ENCODE results near the gene TEAD3. TPM values are rescaled to one million over a fixed set of nuclear protein-coding genes. Genes with fewer than 3 reads are reported as not detected.

The TEAD3 gene
- polyA plus RNA-seq, 3 donors: not detected

DNA sequence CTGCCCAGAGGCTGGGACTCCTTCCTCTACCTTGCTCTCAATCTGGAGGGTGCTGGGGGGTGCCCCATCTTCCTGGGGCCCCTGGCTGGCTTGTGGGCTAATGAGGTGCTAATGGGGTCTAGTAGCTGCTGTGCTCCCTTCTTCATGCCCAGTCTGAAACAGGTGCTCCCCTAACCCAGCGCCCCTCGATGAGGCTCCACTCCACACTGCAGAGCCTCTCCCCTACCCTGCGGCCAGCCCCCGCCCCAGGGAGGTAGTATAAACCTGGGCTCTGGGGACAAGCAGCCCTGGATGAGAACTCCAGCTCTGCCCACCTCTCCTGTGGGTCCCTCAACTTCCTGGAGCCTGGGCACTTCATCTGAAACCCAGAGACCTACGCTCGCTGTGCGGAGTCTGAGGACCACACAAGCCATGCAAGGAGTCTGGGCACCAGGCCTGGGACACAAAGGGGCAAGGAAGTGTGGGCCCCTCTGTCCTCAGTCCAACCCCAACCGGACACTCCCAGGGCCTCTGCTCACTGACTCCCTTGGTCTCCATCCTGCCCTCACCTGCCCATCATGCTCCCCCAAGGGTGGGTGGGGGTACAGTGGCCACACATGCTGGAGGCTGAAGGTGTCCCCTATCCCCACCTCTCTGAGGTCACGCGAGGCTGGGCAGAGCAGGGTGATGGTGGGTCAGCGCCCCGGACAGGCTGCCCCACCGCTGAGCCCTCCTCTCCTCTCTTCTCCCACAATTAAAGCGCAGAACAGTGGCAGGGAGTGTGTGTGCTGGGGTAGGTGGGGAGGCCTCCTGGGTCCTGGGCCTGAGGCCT lies 22.5 kb downstream of the TEAD3 start:
- Histone ChIP-seq H3K27me3 (ENCODE audit: control insufficient read depth in 2 of 2, insufficient read depth in 2 of 2, low read length in 2 of 2) (no peaks in the 10 kb centered on the region), H3K4me2 (replicated peaks; ENCODE audit: extremely low read depth, low read length, poor library complexity, severe bottlenecking) (no peak overlapping the region), H3K36me3 (replicated peaks in 1 of 2; ENCODE audit: control insufficient read depth in 1 of 2, insufficient read depth in 2 of 2, low read length in 2 of 2) (peaks cover 34 to 49% of the 10 kb centered on the region in 2 donors), H3K27ac (ENCODE audit: low read depth in 1 of 2, low read length in 2 of 2) (no peak overlapping the region), H3K4me1 (ENCODE audit: control insufficient read depth in 1 of 2, insufficient read depth in 2 of 2, low read length in 2 of 2) (peaks cover 11 to 14% of the 10 kb centered on the region in 2 donors), H2AFZ (ENCODE audit: insufficient read depth, low read depth, low read length, poor library complexity, severe bottlenecking) (no peak overlapping the region), H3K4me3 (replicated peaks in 1 of 3; ENCODE audit: low read depth in 2 of 3, low read length in 3 of 3) (no peak overlapping the region), H3K79me2 (ENCODE audit: insufficient read depth, low read length) (peaks cover 17% of the 10 kb centered on the region), H3K9ac (ENCODE audit: insufficient read depth, low read length, poor library complexity, severe bottlenecking) (no peak overlapping the region), H4K20me1 (ENCODE audit: insufficient read depth, low read length) (peaks cover 44% of the 10 kb centered on the region), H3K9me3 (replicated peaks in 1 of 2; ENCODE audit: control insufficient read depth in 1 of 2, insufficient read depth in 1 of 2, low read length in 2 of 2) (no peaks in the 10 kb centered on the region)
- H3K4me3 Mint-ChIP-seq: no peak overlapping the region
- H3K4me1 Mint-ChIP-seq: peaks cover 27% of the 10 kb centered on the region
- H3K9me3 Mint-ChIP-seq: peaks cover 0 to 3% (median 0%) of the 10 kb centered on the region in 7 donors
- peaks cover 0 to 5% (median 5%) of the 10 kb centered on the region in 3 donors for H3K27me3 Mint-ChIP-seq (ENCODE audit: low read depth in 3 of 3)
- TF ChIP-seq, protein P1, sequence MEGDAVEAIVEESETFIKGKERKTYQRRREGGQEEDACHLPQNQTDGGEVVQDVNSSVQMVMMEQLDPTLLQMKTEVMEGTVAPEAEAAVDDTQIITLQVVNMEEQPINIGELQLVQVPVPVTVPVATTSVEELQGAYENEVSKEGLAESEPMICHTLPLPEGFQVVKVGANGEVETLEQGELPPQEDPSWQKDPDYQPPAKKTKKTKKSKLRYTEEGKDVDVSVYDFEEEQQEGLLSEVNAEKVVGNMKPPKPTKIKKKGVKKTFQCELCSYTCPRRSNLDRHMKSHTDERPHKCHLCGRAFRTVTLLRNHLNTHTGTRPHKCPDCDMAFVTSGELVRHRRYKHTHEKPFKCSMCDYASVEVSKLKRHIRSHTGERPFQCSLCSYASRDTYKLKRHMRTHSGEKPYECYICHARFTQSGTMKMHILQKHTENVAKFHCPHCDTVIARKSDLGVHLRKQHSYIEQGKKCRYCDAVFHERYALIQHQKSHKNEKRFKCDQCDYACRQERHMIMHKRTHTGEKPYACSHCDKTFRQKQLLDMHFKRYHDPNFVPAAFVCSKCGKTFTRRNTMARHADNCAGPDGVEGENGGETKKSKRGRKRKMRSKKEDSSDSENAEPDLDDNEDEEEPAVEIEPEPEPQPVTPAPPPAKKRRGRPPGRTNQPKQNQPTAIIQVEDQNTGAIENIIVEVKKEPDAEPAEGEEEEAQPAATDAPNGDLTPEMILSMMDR (IDR thresholded peaks at IDR 0.05): no peak
- peaks cover 40 to 52% of the 10 kb centered on the region in 2 donors for H3K36me3 Mint-ChIP-seq
- DNase-seq: no peak
- H3K27ac Mint-ChIP-seq: peak overlapping the region in 3 of 7 donors; percentile 7 to 69 (median 30)
- intact Hi-C loops (cut with micrococcal nuclease): no loop called here
- 92% methylated on average over 6 of the region's 14 CpGs for whole genome bisulfite sequencing (ENCODE audit: insufficient coverage)

DNA sequence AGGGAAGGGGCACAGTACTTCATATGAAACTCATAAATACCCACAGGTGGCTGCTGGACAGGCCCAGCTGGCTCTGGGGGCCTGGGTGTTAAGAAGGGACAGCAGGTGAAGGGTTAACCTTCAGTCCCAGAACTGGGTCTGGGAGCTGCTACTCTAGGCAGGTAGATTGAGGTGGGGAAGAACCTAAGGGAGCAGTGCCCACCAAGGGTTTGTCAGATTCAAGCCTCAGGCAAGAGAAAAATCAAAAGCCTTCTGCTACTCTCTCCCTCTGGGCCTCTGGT lies 23.1 kb downstream of the TEAD3 start:
- H3K4me3 Mint-ChIP-seq: no peak overlapping the region
- H3K36me3 Mint-ChIP-seq: peaks cover 41 to 53% of the 10 kb centered on the region in 2 donors
- intact Hi-C loops (cut with micrococcal nuclease): no loop called here

More for the DNA sequence above, 23.1 kb downstream of the TEAD3 start:
- peaks cover 29% of the 10 kb centered on the region for H3K4me1 Mint-ChIP-seq
- H3K79me2 ChIP-seq (ENCODE audit: insufficient read depth, low read length): peaks cover 23% of the 10 kb centered on the region
- H3K27ac ChIP-seq (ENCODE audit: low read depth in 1 of 2, low read length in 2 of 2): no peak overlapping the region
- TF ChIP-seq, protein P1 (IDR thresholded peaks at IDR 0.05): no peak
- H3K4me3 ChIP-seq (replicated peaks in 1 of 3; ENCODE audit: low read depth in 2 of 3, low read length in 3 of 3): no peak overlapping the region
- no peaks in the 10 kb centered on the region for H3K9me3 ChIP-seq (replicated peaks in 1 of 2; ENCODE audit: control insufficient read depth in 1 of 2, insufficient read depth in 1 of 2, low read length in 2 of 2)
- H3K9ac ChIP-seq (ENCODE audit: insufficient read depth, low read length, poor library complexity, severe bottlenecking): no peak overlapping the region
- H3K27me3 ChIP-seq (ENCODE audit: control insufficient read depth in 2 of 2, insufficient read depth in 2 of 2, low read length in 2 of 2): no peaks in the 10 kb centered on the region
- H3K9me3 Mint-ChIP-seq: peaks cover 0 to 3% (median 0%) of the 10 kb centered on the region in 7 donors
- peak overlapping the region in 1 of 7 donors; percentile 30 for H3K27ac Mint-ChIP-seq
- H4K20me1 ChIP-seq (ENCODE audit: insufficient read depth, low read length): peaks cover 50% of the 10 kb centered on the region
- peaks cover 16 to 20% of the 10 kb centered on the region in 2 donors for H3K4me1 ChIP-seq (ENCODE audit: control insufficient read depth in 1 of 2, insufficient read depth in 2 of 2, low read length in 2 of 2)
- peaks cover 34 to 49% of the 10 kb centered on the region in 2 donors for H3K36me3 ChIP-seq (replicated peaks in 1 of 2; ENCODE audit: control insufficient read depth in 1 of 2, insufficient read depth in 2 of 2, low read length in 2 of 2)
- no peak overlapping the region for H2AFZ ChIP-seq (ENCODE audit: insufficient read depth, low read depth, low read length, poor library complexity, severe bottlenecking)
- H3K4me2 ChIP-seq (replicated peaks; ENCODE audit: extremely low read depth, low read length, poor library complexity, severe bottlenecking): no peak overlapping the region
- peaks cover 0 to 6% (median 5%) of the 10 kb centered on the region in 3 donors for H3K27me3 Mint-ChIP-seq (ENCODE audit: low read depth in 3 of 3)
- DNase-seq: no peak
